Measurements from ENCODE around the gene RAD17.
"Not testable (repeated sequence)": the region's sequence is repeated elsewhere in the genome, so short reads cannot be mapped to it uniquely, and the experiment has no call there.

RAD17 gene

DNA sequence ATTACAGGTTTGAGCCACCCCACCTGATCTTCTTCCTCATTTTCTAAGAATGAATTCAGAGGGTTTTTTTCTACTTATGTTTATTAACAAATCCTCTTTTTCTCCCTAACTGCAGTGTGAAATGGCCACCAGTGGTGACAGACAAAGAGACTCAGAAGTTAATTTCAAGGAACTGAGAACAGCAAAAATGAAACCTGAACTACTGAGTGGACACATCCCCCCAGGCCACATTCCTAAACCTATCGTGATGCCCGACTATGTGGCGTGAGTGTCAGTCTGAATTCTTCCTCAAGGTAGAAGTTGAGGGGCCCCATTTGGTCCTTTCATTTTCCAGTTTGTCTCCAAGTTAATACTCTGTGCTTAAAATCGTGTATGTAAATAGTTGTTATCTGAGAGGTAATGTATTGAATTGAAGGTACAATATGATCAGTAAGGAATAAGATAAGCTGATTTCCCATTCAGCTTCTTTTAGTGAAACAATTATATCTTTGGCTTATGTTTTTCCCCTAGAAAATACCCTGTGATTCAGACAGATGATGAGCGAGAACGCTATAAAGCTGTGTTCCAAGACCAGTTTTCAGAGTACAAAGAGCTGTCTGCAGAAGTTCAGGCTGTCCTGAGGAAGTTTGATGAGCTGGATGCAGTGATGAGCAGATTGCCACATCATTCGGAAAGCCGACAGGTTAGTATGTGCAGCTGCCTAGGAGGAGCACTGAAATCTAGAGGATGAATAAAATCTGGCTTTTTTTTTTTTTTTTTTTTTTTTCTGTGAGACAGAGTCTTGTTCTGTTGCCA, 63.0 kb downstream of the RAD17 start:
- H3K27ac ChIP-seq = no peak overlapping the region
- TF ChIP-seq, protein P1, sequence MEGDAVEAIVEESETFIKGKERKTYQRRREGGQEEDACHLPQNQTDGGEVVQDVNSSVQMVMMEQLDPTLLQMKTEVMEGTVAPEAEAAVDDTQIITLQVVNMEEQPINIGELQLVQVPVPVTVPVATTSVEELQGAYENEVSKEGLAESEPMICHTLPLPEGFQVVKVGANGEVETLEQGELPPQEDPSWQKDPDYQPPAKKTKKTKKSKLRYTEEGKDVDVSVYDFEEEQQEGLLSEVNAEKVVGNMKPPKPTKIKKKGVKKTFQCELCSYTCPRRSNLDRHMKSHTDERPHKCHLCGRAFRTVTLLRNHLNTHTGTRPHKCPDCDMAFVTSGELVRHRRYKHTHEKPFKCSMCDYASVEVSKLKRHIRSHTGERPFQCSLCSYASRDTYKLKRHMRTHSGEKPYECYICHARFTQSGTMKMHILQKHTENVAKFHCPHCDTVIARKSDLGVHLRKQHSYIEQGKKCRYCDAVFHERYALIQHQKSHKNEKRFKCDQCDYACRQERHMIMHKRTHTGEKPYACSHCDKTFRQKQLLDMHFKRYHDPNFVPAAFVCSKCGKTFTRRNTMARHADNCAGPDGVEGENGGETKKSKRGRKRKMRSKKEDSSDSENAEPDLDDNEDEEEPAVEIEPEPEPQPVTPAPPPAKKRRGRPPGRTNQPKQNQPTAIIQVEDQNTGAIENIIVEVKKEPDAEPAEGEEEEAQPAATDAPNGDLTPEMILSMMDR (IDR thresholded peaks at IDR 0.05) = no peak
- no peak for TF ChIP-seq ZFX (IDR thresholded peaks at IDR 0.05; ENCODE audit: borderline replicate concordance)

DNA sequence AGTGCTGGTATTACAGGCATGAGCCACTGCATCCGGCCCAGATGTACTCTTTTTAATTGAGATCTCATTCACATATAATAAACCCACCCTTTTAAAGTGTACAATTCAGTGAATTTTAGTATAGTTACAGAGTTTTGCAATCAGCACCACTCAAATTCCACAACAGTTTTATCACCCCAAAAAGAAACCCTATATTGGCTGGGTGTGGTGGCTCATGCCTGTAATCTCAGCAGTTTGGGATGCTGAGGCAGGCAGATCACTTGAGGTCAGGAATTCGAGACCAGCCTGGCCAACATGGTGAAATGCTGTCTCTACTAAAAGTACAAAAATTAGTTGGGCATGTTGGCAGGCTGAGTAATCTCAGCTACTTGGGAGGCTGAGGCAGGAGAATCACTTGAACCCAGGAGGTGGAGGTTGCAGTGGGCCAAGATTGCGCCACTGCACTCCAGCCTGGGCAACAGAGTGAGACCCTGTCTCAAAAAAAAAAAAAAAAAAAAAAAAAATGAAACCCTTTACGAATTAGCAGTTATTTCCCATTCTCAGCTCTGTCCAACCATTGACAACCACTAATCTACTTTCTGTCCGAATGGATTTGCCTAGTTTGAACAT, 65.8 kb downstream of the RAD17 start:
- not testable (repeated sequence) for H3K27ac ChIP-seq

DNA sequence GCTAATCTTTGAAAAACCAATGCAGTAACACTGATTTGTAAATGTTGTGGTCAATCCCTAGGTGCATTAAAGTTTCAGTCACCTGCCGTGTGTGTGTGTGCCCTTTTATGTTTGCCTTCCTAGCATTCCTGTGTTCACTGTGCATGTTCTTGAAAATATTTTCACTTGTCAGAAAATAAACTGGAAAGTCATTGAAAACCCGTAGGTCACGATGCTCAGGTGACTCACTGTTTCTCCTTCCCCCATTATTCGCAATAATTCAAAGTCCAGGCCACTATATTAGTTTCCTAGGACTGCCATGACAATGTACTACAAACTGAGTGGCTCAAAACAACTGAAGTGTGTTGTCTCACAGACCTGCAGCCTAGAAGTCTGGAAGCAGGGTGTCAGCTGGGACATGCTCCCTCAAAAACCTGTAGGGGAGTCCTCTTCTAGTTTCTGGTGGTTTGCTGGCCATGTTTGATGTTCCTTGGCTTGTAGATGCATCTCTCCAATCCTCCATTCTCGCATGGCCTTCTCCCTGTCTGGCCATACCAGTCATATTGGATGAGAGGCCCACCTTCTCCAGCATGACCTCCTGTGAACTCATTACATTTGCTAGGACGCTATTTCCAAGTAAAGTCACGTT, 74.6 kb downstream of the RAD17 start:
- no peak overlapping the region for H3K27ac ChIP-seq
- TF ChIP-seq, protein P1 (IDR thresholded peaks at IDR 0.05) = no peak
- no peak for TF ChIP-seq ZFX (IDR thresholded peaks at IDR 0.05; ENCODE audit: borderline replicate concordance)

DNA sequence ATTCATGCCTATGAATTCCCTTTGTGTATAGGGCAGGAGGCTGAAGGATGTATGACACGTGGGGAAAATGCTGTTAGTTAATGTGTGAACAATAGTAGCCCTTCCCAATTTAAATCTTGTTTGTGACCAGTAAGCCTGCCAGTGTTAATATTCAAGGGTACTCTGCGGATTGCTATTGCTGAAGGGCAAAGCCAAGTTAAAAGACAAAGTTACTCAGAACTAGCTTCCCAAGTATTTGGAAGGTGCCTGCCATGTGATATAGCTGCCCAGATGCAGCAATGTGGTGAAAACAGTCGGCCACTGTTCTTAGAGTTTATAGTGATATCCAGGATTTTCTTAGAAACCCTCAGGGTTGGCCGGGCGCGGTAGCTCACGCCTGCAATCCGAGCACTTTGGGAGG, 79.9 kb downstream of the RAD17 start:
- TF ChIP-seq, protein P1 (IDR thresholded peaks at IDR 0.05) = no peak
- TF ChIP-seq ZFX (IDR thresholded peaks at IDR 0.05; ENCODE audit: borderline replicate concordance) = no peak
- H3K27ac ChIP-seq = no peak overlapping the region

DNA sequence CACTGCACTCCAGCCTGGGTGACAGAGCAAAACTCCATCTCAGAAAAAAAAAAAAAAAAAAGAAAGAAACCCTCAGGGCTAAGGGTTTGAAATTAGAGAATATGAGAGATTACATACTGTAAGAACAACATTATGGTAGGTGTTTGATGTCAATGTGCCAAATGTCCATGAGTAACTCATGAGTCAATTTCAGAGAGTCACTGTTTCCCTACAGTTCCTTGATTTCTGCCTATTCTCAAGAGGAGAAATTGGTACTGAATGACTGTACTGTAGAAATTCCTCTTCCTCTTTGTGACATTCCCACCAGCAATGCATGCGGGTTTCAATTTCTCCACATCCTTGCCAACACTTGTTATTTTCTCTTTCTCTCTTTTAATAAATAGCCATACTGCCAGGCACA, 80.5 kb downstream of the RAD17 start:
- H3K27ac ChIP-seq = no peak overlapping the region
- TF ChIP-seq, protein P1 (IDR thresholded peaks at IDR 0.05) = no peak
- no peak for TF ChIP-seq ZFX (IDR thresholded peaks at IDR 0.05; ENCODE audit: borderline replicate concordance)

DNA sequence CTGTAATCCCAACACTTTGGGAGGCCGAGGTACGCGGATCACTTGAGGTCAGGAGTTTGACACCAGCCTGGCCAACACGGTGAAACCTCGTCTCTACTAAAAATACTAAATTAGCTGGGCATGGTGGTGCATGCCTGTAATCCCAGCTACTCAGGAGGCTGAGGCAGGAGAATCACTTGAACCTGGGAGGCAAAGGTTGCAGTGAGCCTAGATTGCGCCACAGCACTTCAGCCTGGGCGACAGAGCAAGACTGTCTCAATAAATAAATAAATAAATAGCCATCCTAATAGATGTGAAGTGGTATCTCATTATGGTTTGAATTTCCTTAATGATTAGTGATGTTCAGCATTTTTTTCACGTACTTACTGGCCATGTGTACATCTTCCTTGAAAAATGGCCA, 80.9 kb downstream of the RAD17 start:
- H3K27ac ChIP-seq = not testable (repeated sequence)

DNA sequence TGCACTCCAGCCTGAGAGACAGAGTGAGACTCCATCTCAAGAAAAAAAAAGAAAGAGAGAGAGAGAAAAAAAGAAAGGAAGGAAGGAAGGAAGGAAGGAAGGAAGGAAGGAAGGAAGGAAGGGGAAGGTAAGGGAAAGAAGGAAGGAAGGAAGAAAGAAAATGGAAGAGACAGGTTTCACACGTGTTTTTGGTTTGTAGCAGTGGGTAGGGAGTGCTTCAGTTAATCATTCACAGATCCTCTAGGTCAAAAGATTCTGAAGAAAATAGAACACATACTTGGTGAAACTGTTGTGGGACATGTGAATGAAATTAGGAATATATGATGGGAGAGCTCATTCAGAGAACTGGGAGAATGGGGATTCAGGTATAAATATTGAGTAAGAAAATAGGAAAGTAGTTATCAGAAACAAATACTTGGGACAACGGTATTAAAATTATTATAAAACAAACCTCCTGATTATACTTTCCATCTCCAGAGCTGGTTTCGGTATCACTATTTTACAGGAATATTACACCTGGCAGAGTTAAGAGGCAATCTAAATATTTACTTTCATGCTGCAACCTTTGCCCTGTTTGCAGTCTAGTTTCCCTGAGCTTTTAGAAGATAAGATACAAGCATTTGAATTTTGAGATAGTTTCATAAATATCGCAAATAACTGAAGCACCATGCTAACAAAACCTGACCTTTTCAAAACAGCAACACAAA, 82.5 kb downstream of the RAD17 start:
- peak overlapping the region; percentile 60 for H3K27ac ChIP-seq
- TF ChIP-seq, protein P1 (IDR thresholded peaks at IDR 0.05) = no peak
- TF ChIP-seq ZFX (IDR thresholded peaks at IDR 0.05; ENCODE audit: borderline replicate concordance) = no peak

DNA sequence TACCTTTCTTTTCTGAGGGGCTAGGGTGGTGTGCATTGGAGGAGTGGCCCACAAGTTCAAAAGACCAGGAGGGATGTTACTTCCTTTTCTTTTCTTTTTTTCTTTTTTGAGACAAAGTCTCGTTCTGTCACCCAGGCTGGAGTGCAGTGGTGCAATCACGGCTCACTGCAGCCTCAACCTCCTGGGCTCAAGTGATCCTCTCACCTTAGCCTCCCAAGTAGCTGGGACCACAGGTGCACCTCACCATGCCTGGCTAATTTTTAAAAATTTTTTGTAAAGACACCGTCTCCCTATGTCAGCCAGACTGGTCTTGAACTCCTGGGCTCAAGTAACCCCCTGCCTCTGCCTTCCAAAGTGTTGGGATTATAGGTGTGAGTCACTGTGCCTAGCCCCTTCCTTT, 83.9 kb downstream of the RAD17 start:
- H3K27ac ChIP-seq = not testable (repeated sequence)

All from 22Rv1 (cell line).